Spleen (tissue), 11 donors: Measurements from ENCODE around the gene ENKD1. TPM values are rescaled to one million over a fixed set of nuclear protein-coding genes. Genes with fewer than 3 reads are reported as not detected.

Experiments
- DNase-seq: peaks from one replicate; pipeline ENCODE4 v3.0.0-alpha.2; 2020
- H3K27ac ChIP-seq, 8 donors: fragments of 200-600 bp; sonication (generic) in 7 of 8; 1 replicate in 4 of 8; 2 replicates in 4 of 8; pipeline versions ENCODE4 v1.5.0 to v1.8.0; 2016 to 2021; ENCODE audit warnings: inconsistent platforms in 4 of 8, mild to moderate bottlenecking in 4 of 8, moderate library complexity in 1 of 8
- H3K27me3 ChIP-seq, 7 donors: fragments of 200-600 bp; sonication (generic) in 6 of 7; replicated peaks in 1 of 7; 1 replicate in 4 of 7; 2 replicates in 3 of 7; pipeline versions ENCODE4 v1.5.0 to v1.8.0; 2016 to 2021; ENCODE audit warnings: inconsistent platforms in 3 of 7, mild to moderate bottlenecking in 1 of 7
- H3K36me3 ChIP-seq, 6 donors: fragments of 200-600 bp; sonication (generic) in 5 of 6; 1 replicate in 4 of 6; 2 replicates in 2 of 6; pipeline versions ENCODE4 v1.5.0 to v1.8.0; 2016 to 2021; ENCODE audit warnings: inconsistent platforms in 2 of 6
- H3K4me1 ChIP-seq, 6 donors: fragments of 200-600 bp; sonication (generic) in 5 of 6; 1 replicate in 3 of 6; 2 replicates in 3 of 6; pipeline versions ENCODE4 v1.5.0 to v1.8.0; 2016 to 2021; ENCODE audit warnings: inconsistent platforms in 3 of 6
- H3K4me3 ChIP-seq, 8 donors: fragments of 200-600 bp; sonication (generic) in 7 of 8; 1 replicate in 4 of 8; 2 replicates in 4 of 8; pipeline versions ENCODE4 v1.5.0 to v1.8.0; 2016 to 2021; ENCODE audit warnings: inconsistent platforms in 4 of 8, mild to moderate bottlenecking in 4 of 8, moderate library complexity in 2 of 8
- H3K9me3 ChIP-seq, 8 donors: fragments of 200-600 bp; sonication (generic) in 7 of 8; 1 replicate in 4 of 8; 2 replicates in 4 of 8; pipeline versions ENCODE4 v1.5.0 to v1.8.0; 2016 to 2021; ENCODE audit warnings: inconsistent platforms in 4 of 8
- POLR2A ChIP-seq, 3 donors: fragments of 450-650 bp; IDR thresholded peaks; one replicate each; pipeline ENCODE4 v1.5.1; 2017; ENCODE audit warnings: antibody characterized with exemption in 3 of 3, mild to moderate bottlenecking in 1 of 3
- POLR2AphosphoS5 ChIP-seq, 3 donors: sonication (generic); formaldehyde crosslinking; IDR thresholded peaks; one replicate each; pipeline ENCODE4 v1.5.1; 2017; ENCODE audit warnings: antibody characterized with exemption in 3 of 3
- WGBS, 5 donors: extraction: QIAGEN DNeasy Blood & Tissue Kit in 3 of 5; methylation state at CpG; one replicate each; pipeline versions ENCODE4 v1.1.5 to v1.1.7; 2013 to 2018; 5-methylcytosine and 5-hydroxymethylcytosine counted together
- intact Hi-C: fragments of 100-400 bp; cut with DNase I; formaldehyde crosslinking; loops from one replicate; pipeline ENCODE4 v1.15.0; 2023; ENCODE audit warnings: low total_unique reads
- polyA plus RNA-seq, 3 donors: library from polyadenylated mRNA; stranded (reverse); fragments of 200-250 nt; gene quantifications; one replicate each; pipeline ENCODE4 v1.2.1, GENCODE V29; 2013
- total RNA-seq, 7 donors: library from RNA; depleted of rRNA in 3 of 7; stranded (reverse); fragments of >200 nt in 3 of 7; fragmentation: NEBNext Ultra II Directional in 4 of 7; extraction: Animal tissue kit (Norgen Biotek cat#: 25700) in 4 of 7; gene quantifications; one replicate each; pipeline versions ENCODE4 v1.1.0 to v1.2.1, GENCODE V29; 2016 to 2021
- TF ChIP-seq, protein P1 (sequence below), 11 experiments: fragments of 200-600 bp in 7 of 11; fragments of 450-650 bp in 4 of 11; sonication (generic) in 4 of 11; IDR thresholded peaks in 8 of 11; conservative IDR thresholded peaks in 3 of 11; 1 replicate in 7 of 11; 2 replicates in 4 of 11; pipeline versions ENCODE4 v1.4.0 to v1.8.0; 2016 to 2021; ENCODE audit warnings: antibody characterized with exemption in 11 of 11, inconsistent platforms in 4 of 11, mild to moderate bottlenecking in 1 of 11
- donor health status: healthy with polysubstance abuse.
- donor health status: DM: no; HTN: no; CAD: no; lungs with moderate emphysema.
- donor health status: DM: no; HTN: no; CAD: no.
- donor health status: Bipolar disorder and iron deficiency.
- donor health status: healthy.
- donor health status: DM: no; HTN: no; CAD: no.
- donor health status: DM: yes; HTN: yes; CAD: no.

ENKD1 gene
- total and polyA plus RNA-seq, 10 donors, result 9.2 to 21.6 (median 12.2) TPM

DNA sequence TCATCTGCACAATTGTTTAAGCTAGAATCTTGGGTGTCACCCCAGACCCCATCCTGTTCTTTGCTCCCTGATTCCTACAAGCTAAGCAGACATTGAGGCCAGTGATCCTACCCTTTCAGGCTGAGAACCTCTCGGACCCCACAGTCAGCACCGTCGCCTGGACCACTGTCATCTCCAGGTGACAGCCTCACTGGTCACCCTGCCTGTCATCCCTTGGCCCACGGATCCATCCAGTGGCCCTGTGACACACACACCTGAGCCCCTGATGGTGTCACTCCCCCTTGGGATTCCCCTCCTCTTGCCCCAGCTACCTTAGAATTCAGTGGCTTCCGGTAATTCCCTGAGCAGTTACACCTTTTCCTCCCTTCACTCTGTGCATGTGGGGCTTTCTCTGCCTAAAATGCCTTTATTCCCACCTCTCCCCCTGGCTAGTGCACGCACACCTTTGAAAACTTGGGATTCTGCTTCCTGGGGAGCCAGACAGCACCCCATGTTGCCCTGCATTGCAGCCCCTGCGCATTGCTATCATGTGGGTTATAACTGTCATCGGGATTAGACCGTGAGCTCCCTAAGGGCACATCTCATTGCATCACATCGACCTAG lies 3.0 kb upstream of the ENKD1 start:
- no peak for DNase-seq
- Histone ChIP-seq H3K9me3 (no peaks in the 10 kb centered on the region), H3K36me3 (peaks cover 0 to 4% (median 0%) of the 10 kb centered on the region in 6 donors), H3K4me1 (peaks cover 41 to 94% (median 76%) of the 10 kb centered on the region in 6 donors), H3K27ac (peak overlapping the region in 6 of 8 donors; percentile 20 to 95 (median 90)), H3K27me3 (no peaks in the 10 kb centered on the region), H3K4me3 (no peak overlapping the region)
- WGBS, 5 donors, result 86 to 93% (median 91%) methylated on average over 10 of the region's 10 CpGs
- TF ChIP-seq POLR2AphosphoS5 (IDR thresholded peaks at IDR 0.05), result no peak
- no peak for TF ChIP-seq POLR2A (IDR thresholded peaks at IDR 0.05)
- TF ChIP-seq, protein P1, sequence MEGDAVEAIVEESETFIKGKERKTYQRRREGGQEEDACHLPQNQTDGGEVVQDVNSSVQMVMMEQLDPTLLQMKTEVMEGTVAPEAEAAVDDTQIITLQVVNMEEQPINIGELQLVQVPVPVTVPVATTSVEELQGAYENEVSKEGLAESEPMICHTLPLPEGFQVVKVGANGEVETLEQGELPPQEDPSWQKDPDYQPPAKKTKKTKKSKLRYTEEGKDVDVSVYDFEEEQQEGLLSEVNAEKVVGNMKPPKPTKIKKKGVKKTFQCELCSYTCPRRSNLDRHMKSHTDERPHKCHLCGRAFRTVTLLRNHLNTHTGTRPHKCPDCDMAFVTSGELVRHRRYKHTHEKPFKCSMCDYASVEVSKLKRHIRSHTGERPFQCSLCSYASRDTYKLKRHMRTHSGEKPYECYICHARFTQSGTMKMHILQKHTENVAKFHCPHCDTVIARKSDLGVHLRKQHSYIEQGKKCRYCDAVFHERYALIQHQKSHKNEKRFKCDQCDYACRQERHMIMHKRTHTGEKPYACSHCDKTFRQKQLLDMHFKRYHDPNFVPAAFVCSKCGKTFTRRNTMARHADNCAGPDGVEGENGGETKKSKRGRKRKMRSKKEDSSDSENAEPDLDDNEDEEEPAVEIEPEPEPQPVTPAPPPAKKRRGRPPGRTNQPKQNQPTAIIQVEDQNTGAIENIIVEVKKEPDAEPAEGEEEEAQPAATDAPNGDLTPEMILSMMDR (IDR thresholded peaks at IDR 0.05 in 8 of 11, conservative IDR thresholded peaks at IDR 0.05 in 3 of 11), result no peak
- intact Hi-C loops, result loop anchor here (5.0 to 10.0 kb wide), 2 partner anchors 48 to 255 kb away; partner anchors contain the start of gene GFOD2

DNA sequence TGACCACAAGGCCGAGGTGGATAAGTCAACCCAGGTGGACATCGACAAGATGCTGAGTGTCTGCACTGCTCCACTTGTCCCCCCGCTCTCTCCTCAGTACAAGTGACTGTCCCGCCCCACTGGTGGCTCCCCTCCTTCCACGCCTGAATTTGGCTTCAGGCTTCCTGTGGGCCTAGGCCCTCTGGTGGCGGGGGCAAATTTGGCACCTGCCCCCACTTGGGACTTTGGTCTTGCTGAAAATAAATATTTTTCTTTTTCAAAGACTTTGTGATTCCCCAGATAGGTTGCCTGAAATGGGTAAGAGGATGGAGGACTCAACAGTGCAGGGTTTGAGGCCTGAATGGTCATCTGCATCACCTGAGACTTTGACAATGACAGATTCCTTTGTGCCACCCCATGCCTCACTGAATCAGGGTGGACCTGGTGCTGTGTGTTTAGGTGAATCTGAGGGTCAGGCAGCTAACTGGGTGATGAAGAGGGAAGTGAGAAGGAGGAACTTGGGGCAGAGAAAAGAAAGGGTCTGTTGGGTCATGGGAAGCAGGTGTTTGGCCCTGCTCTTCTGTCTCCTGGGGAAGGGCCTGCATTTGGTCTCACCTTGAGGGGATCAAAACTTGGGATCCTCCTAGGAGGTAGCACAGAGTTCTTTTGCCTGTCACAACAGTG lies 2.1 kb upstream of the ENKD1 start:
- peaks cover 33 to 88% (median 66%) of the 10 kb centered on the region in 6 donors for H3K4me1 ChIP-seq
- DNase-seq, result no peak

DNA sequence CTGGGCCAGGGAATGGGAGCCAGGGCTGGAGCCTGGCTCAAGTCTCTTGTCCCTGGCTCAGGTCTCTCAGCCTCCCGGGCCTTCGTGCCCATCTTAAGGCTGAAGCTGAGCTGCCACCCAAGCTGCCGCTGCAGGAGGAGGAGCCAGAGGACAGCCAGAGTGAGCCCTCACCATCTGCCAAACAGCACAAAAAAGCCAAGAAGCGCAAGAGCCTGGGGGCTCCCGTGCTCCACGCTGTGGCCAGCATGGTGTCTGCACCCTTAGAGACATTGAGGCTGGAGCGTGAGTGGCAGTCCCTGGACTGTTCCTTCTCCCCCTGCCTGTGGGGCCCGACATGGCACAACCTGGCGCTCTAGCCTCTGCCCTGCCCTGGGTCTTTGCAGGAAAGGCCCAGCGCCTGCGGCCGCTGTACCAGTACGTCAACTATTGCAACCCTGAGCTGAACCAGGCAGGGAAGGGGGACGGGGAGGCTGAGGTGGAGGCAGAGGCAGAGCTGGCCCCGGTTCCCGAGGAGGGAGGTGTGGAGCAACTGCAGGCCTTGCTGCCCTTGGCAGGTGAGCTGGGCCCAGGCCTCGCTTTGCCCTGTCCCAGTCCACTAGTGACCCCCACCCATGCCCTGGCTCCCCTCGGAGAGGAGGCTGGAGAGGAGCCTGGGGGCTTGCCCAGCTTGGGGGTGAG lies 1.4 kb upstream of the ENKD1 start:
- Histone ChIP-seq H3K4me1 (peaks cover 27 to 88% (median 60%) of the 10 kb centered on the region in 6 donors), H3K27me3 (no peaks in the 10 kb centered on the region), H3K36me3 (peaks cover 0 to 18% (median 0%) of the 10 kb centered on the region in 6 donors), H3K4me3 (peak overlapping the region in 6 of 8 donors; percentile 75 to 84 (median 80)), H3K9me3 (no peaks in the 10 kb centered on the region), H3K27ac (peak overlapping the region; percentile 74 to 95 (median 90))
- TF ChIP-seq POLR2AphosphoS5 (IDR thresholded peaks at IDR 0.05) (peak; percentile 77 to 80 (median 77)), POLR2A (IDR thresholded peaks at IDR 0.05) (no peak)
- TF ChIP-seq, protein P1 (IDR thresholded peaks at IDR 0.05 in 8 of 11, conservative IDR thresholded peaks at IDR 0.05 in 3 of 11), result peak; percentile 69 to 91 (median 86)
- intact Hi-C loops, result no loop called here
- DNase-seq, result peak; percentile 93
- WGBS, 5 donors, result 24 to 29% (median 27%) methylated on average over 13 to 18 of the region's 18 CpGs

More for the DNA sequence above, 2.1 kb upstream of the ENKD1 start:
- H3K27ac ChIP-seq, result peak overlapping the region; percentile 24 to 95 (median 90)
- WGBS, 5 donors, result 58 to 81% (median 74%) methylated on average over 4 to 6 of the region's 6 CpGs
- intact Hi-C loops, result no loop called here
- peak overlapping the region in 1 of 8 donors; percentile 79 for H3K4me3 ChIP-seq
- H3K27me3 ChIP-seq, result no peaks in the 10 kb centered on the region
- TF ChIP-seq, protein P1 (IDR thresholded peaks at IDR 0.05 in 8 of 11, conservative IDR thresholded peaks at IDR 0.05 in 3 of 11), result peak in 2 of 11 experiments; percentile 4 to 5
- TF ChIP-seq POLR2A (IDR thresholded peaks at IDR 0.05) (no peak), POLR2AphosphoS5 (IDR thresholded peaks at IDR 0.05) (no peak)
- H3K9me3 ChIP-seq, result no peaks in the 10 kb centered on the region
- H3K36me3 ChIP-seq, result peaks cover 0 to 12% (median 0%) of the 10 kb centered on the region in 6 donors
